Measurements from ENCODE around the gene FDCSP.
A peak's percentile ranks its signal among the peaks of the same experiment; 100 is the strongest.
"Not testable (repeated sequence)": the region's sequence is repeated elsewhere in the genome, so short reads cannot be mapped to it uniquely, and the experiment has no call there.

The FDCSP gene

DNA sequence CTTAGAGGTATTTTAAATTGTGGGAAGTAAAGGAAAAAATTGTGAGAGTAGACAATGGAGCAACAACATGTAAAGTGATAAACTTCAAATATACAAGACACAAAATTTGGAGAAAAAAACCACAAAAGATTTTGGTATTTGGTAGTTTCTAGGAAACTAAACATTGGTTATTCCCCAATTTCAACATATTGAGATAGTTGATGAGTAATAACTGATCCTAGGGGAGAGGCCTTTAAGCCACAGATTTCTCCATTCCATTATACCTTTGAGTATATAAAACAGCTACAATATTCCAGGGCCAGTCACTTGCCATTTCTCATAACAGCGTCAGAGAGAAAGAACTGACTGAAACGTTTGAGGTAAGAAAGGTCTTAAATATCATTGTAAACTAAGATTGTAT lies at the start of gene FDCSP:
TSS of gene FDCSP (plus strand) at position 301 of the 400 bp plus-strand sequence. CDS start 5,071 bp downstream, outside the sequence.
- DNase-seq = no peak

GRCh38 chr4:70177090-70177489 lies 48.8 kb upstream of the FDCSP start:
- DNase-seq = no peak

DNA sequence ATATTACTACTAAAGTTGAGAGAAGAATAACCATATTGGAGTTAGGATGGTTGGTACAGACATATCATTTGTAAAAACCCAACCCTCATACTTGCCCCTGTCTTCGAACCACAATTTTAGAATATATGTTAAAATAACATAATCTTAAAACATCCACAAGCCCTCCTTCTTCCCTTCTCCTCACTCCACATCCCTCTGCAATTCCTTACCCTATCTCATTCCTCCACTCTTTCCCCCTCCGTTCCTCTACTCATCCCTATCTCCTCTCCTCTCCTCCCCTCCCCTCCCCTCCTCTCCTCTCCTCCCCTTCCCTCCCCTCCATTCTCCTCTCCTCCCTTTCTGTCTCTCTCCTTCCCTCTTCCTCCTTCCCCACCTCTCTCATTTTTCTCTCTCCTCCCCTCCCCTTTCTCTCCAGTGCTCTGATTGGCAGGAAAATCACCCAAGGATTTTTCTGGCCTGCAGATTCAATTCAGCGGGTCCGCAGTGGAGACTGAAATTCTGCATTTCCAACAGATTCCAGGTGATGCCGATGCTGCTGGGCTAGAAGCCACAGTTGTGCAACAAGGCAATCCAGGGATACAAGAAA lies 47.8 kb upstream of the FDCSP start:
- DNase-seq = no peak

GRCh38 chr4:70179811-70180210 lies 46.1 kb upstream of the FDCSP start:
- DNase-seq = no peak

- DNase-seq = no peak
Measured at GRCh38 chr4:70181864-70182263, 44.1 kb upstream of the FDCSP start.

GRCh38 chr4:70182517-70183167 lies 43.3 kb upstream of the FDCSP start:
- DNase-seq = no peak

GRCh38 chr4:70183168-70183939 lies 42.6 kb upstream of the FDCSP start:
- peak in 1 of 51 donors; percentile 1 for DNase-seq

DNA sequence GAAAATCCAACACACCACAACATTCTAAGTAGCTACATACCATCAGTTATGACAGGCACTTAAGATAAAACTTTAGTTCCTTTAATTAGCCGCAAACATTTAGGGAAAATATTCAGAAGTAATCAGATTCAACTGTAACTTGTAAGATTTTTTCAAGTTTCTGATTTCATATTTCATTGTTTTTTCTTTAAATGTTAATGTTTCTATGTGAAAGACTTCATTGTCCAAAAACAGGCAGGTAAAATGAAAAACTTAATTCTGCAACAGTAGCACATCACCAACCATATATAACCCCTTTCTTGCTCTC lies 42.0 kb upstream of the FDCSP start:
- DNase-seq = no peak

DNA sequence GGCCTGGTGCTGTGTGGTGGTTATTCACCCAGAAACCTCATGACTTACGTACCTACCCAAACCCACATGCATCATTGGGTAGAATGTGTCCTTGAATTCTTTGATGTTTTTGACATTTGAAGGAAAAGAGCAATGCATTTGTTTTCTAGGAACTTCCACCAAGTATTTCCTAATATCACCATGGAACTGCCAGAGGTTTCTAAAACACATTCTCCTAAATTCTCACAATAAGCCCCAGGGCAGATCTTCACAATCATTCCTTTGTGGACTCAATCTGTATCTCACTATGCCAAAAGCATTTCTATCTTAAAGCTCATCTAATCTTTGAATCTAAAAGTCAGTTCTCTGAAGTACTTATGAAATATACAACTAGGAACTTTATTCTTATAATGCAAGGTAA lies 38.7 kb upstream of the FDCSP start:
- no peak for DNase-seq

GRCh38 chr4:70190579-70190978 lies 35.3 kb upstream of the FDCSP start:
- DNase-seq = no peak

- DNase-seq = no peak
Measured at GRCh38 chr4:70191647-70192046, 34.3 kb upstream of the FDCSP start.

- no peak for DNase-seq
Measured at GRCh38 chr4:70192895-70193294, 33.0 kb upstream of the FDCSP start.

DNA sequence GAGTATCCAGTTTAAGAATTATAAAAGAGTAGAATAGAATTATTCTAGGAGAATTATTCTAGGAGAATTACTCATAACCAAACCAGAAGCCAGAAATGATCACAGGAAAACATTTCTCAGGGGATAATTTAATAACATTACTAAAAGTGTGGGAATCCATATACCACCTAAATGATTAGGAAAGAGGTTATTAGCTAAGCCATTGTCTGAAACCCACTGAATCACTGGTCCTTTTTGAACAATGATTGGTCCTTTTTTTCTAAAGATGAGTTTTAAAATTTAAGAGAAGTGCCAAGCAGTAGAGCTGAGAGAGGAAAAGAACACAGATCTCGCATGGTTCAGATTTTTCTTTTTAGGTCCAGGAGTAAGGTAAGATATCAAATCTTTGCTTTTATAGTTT lies 30.5 kb upstream of the FDCSP start, which contains the start of gene ODAM:
TSS of gene ODAM (plus strand) at position 301 of the 400 bp plus-strand sequence. CDS start 819 bp downstream, outside the sequence.
- no peak for DNase-seq

GRCh38 chr4:70196857-70197256 lies 29.1 kb upstream of the FDCSP start:
- DNase-seq = no peak

- no peak for DNase-seq
Measured at GRCh38 chr4:70197842-70198241, 28.1 kb upstream of the FDCSP start.

GRCh38 chr4:70203601-70204000 lies 22.3 kb upstream of the FDCSP start:
- DNase-seq = no peak

- not testable (repeated sequence) for DNase-seq
Measured at GRCh38 chr4:70212752-70213151, 13.2 kb upstream of the FDCSP start.

DNA sequence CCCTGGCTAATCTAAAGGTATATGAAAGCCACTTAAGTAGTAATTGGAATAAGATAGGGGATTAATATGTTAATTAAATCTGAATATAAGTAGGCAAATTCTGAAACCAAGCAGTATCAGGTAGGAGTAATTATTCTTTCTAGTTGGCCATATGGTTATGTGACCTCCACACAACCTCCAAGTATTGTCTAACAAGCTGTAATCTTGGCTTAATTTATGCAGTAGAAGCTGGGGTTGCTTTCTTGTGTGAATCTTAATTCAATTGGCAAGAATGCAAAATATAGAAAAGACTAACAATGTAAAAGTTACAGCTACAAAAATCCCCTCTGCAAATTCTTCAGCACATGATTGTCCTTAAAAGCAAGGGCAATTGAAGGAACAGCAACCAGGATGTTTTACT lies 9.8 kb upstream of the FDCSP start:
- not testable (repeated sequence) for DNase-seq

DNA sequence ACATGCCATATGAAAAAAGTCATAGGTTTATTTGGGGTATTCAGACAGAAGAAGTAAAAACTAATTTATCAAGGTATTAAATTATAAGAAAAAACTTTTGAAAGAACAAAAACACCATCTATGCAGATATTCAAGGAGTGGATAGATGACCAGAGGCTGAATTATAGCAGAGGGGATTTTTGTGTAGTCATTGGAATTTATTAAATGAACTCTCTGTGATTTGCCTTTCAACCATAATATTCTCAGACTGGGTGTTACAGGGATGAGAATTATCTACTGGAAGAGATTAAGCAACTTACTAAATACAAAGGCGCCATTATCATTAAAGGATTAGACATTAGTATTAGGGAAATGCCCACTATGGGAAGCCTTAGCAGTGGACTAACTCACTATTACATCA lies 9.4 kb upstream of the FDCSP start:
- DNase-seq = not testable (repeated sequence)

DNA sequence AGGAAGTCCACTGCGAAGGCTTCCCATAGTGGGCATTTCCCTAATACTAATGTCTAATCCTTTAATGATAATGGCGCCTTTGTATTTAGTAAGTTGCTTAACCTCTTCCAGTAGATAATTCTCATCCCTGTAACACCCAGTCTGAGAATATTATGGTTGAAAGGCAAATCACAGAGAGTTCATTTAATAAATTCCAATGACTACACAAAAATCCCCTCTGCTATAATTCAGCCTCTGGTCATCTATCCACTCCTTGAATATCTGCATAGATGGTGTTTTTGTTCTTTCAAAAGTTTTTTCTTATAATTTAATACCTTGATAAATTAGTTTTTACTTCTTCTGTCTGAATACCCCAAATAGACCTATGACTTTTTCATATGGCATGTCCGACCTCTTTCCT lies 4.5 kb upstream of the FDCSP start:
- not testable (repeated sequence) for DNase-seq

DNA sequence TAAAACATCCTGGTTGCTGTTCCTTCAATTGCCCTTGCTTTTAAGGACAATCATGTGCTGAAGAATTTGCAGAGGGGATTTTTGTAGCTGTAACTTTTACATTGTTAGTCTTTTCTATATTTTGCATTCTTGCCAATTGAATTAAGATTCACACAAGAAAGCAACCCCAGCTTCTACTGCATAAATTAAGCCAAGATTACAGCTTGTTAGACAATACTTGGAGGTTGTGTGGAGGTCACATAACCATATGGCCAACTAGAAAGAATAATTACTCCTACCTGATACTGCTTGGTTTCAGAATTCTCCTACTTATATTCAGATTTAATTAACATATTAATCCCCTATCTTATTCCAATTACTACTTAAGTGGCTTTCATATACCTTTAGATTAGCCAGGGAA lies 4.1 kb upstream of the FDCSP start:
- DNase-seq = not testable (repeated sequence)

GRCh38 chr4:70236125-70236524 lies 10.2 kb downstream of the FDCSP start:
- DNase-seq = no peak
